Renal cortex interstitium (tissue), 11 donors: ENCODE results near the gene FAM131B. TPM values are rescaled to one million over a fixed set of nuclear protein-coding genes. Genes with fewer than 3 reads are reported as not detected.

ENCODE experiments used
- DNase-seq, 11 donors: peaks; one replicate each; pipeline ENCODE4 v3.0.0-alpha.2; 2013; ENCODE audit warnings: low read depth in 9 of 11, low spot score in 4 of 11; ENCODE audit errors: extremely low read depth in 1 of 11
- polyA plus RNA-seq, 3 donors: library from polyadenylated mRNA; unstranded; fragments of 120-200 nt; gene quantifications; one replicate each; pipeline ENCODE4 v1.2.1, GENCODE V29; 2013; ENCODE audit not compliant: insufficient read length in 3 of 3

Gene FAM131B
- polyA plus RNA-seq, 3 donors = 2.6 to 2.7 (median 2.6) TPM

DNA sequence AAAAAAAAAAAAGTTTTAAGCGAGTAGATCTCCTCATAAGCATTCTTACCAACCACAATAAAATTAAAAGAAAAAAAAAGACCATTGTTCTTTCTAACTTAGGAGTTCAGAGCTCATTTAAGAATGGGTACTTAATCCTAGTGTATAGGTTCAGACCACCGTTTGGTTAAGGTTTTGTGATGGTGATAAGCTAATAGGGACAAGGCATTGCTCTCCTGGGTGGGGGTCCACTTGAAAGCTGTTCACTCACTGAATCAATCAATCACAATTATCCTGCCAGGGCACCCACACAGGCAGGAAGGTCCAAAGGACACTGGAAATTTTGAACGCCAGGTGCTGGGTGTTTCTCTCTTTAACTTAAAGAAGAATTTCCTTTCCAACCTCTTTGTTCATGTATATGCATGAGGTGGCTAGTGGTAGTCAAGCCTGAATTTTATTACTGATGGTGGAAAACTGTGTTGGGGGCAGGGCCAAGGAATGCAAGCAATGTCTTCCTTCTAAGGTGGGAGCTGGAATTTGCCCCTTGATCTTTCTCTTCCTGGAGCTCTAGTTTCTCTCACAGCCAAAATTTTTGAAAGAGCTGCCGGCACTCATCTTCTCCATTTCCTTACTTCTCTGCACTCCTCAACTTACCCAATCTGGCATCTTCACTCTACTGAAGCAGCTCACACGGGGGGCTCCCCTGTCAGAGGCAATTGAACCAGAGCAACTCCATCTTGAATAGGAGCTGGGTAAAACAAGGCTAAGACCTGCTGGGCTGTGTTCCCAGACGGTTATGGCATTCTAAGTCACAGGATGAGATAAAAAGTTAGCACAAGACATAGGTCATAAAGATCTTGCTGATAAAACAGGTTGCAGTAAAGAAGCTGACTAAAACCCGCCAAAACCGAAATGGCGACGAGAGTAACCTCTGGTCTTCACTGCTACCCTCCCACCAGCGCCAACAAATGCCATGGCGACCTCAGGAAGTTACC, 7.5 kb upstream of the FAM131B start:
- DNase-seq = peak in 3 of 11 donors; percentile 32 to 54 (median 48)

- no peak for DNase-seq
Measured at GRCh38 chr7:143368387-143368786, 5.9 kb upstream of the FAM131B start.

GRCh38 chr7:143367972-143368371, 5.5 kb upstream of the FAM131B start:
- DNase-seq = no peak

DNA sequence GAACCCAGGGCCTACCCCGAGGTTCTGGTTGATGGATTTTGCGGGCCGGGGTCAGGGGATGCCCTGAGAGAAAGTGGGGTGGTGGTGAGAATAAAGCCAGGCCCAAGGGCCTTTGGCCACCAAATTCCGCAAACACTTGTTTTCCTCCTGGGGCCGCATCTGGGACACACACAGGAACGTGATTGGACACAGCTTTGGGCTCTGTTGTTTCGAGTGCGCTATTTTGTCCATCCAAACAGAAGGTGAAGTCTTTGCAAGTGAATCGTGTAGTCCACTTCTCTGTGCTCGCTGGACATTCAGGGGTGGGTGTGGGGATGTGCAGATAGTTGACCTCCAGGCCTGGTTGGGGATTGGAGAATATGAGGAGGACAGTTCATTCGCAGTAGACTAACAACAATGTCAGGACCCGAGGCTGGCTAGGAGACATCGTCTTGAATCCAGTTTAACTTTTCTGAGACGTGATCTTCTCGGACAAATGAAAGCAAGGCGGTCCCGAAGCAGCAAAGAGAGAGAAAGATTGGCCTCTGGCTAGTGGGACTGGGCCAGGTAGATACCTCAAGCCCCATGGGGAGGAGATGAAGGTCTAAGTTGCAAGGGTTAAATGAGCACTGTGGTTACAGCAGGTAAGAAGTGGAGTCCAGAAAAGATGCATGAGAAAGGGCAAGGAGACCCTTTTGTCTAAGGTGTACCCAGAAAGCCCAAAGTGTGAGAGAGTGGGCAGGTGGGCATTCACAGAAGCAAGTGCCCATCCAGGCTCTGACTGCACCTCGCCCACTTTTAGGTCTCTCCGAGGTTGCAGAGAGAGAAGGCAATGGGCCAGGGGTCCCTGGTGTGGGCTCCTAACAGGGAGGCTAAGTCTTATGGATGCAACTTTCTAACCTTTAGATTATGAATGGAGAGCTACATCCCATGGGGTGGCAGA, 764 bp upstream of the FAM131B start:
- no peak for DNase-seq

DNA sequence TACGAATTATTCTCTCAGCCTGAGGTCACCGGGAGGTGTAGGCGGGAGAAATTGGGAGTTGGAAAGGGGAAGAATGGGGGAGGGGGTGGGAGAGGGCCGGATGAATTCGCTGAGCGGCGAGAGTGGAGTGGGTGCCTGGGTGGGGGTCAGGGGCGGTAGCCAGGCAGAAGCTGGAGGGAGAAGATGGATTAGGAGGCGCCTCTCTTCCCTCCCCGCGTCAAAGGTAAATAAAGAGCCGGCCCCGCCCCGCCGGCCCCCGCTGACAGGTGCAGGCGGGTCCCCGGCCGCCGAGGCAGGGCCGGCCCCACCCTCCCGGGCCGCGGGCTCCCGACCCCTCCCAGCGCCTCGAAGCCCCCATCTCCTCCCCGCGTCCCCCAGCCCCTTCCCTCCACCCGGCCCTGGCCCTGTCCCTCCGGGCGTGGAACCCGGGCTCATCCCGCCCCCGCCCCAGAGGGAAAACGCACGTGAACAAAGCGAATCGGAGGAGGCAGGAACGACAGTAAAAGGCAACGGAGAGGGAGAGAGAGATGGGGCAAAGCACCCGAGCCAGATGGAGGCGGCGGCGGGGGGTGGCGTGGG, 872 bp downstream of the FAM131B start:
- DNase-seq = no peak

GRCh38 chr7:143360788-143361551, 1.5 kb downstream of the FAM131B start:
- no peak for DNase-seq

- DNase-seq = no peak
Measured at GRCh38 chr7:143359771-143360353, 2.7 kb downstream of the FAM131B start.

DNA sequence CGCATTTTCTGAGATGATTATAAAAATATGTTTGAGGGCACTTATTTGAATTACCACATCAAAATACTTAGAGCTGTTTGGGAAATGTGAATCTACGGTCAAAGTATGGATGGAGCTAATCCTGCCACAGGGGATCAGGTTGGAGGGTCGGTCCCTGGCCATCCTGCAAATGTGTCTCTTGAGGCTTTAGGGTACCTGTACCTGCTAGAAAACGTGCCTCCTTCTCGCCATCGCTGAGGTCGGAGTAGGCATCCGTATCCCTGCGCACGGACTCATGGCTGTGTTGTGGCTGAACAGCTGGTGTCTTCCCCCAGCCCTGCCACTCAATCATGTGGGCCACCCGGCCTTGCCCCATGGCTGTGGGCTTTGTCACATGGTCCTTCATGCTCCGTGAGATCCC, 3.9 kb downstream of the FAM131B start:
- DNase-seq = no peak

DNA sequence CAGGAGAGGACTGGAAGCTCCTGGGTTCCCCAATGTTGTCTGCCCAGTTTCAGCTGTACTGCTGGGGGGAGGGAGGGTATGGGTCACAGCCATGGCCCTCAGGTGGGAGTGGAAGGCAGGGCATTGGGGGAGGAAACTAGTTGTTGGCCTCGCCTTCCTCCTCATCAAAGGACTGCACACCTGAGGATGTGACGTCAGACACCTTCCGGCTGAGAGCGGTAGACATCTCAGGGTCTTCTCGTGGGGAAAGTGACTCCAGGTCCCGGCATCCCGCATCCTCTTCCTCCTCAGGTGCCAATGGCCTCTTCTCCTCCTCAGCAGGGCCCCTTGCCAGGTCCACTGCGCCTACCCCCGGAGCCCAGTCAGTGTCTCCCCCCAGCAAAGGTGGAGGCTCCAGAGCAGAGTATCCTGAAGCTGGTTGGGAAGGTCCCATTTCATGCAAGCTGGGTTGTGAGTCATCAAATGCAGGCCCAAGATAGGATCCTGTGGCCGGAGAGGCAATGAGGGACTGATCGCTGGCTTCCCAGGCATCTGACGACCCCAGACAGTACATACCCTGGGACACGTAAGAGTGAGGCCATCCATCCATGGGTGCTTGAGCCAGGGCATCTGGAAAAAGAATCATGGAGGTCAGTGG, 6.0 kb downstream of the FAM131B start:
- DNase-seq = no peak

DNA sequence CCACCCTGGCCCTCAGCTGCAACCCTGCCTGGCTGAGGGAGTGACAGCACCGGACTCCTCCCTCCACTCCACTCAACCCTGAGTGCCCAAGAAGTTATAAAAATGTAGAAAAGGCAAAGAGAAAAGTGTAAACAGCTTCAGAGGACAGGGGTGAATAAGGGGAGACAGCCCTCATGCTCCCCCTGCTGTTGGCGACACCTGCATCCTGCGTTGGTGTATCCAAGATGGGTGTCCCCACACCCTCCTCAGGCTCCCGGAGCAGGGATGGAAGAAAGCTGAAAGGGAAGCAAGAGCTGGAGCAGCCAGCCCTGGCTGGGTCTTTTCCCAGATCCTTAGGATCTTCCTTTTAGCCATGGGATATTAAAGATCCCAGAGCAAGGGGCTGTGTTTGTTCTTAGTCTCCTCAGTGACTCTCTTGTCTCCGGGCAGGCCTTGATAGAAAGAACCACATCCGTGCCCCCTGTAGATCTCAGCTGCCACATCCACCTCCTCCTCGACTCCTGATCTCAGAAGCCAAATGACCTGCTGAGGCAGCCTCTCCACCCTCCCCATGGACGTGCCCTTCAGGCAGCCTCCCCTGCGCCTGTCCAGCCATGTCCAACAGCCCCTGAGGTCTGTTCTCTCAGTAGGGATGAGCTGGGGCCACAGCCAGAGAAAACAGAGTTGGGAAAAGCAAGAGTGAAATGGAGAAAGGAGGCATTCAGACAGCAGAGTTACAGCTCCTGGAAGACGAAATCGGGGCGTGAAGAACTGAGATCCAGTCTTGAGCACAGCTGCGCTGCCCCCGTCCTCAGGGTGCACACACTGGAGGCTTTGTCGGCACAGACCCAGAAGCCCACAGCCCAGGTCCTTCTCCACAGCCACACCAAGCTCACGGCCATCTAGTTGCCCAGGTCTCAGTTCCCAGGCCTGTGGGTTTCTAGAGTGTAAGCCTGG, 6.8 kb downstream of the FAM131B start:
- no peak for DNase-seq

GRCh38 chr7:143354965-143355364, 7.5 kb downstream of the FAM131B start:
- no peak for DNase-seq

- DNase-seq = no peak
Measured at GRCh38 chr7:143354376-143354775, 8.1 kb downstream of the FAM131B start.

- DNase-seq = no peak
Measured at GRCh38 chr7:143352531-143353002, 9.9 kb downstream of the FAM131B start.

GRCh38 chr7:143351574-143351973, 10.9 kb downstream of the FAM131B start:
- DNase-seq = no peak

GRCh38 chr7:143351060-143351459, 11.5 kb downstream of the FAM131B start:
- no peak for DNase-seq

GRCh38 chr7:143347950-143348349, 14.6 kb downstream of the FAM131B start:
- DNase-seq = no peak

DNA sequence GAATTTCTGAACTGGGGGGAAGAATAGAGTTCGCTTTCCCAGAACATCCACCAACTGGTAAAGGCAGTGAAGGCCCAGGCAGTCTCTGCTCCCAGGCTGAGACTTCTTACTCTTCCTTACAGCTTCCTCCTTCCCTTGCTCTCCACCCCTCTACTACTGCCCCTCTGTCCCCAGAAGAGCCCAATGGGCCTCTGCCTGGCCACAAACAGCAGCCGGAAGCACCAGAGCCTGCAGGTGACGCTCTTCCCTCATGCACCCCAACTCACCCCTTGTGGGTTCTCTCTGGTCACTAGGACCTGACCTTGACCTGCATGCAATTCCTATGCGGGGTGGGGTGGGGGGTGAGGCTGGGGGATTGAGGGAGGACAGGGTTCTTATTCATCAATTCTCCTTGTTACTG, 16.5 kb downstream of the FAM131B start:
- DNase-seq = no peak
